GM19035 (cell line): ENCODE data around the gene ACSL5.
"Not testable (repeated sequence)": the region's sequence is repeated elsewhere in the genome, so short reads cannot be mapped to it uniquely, and the experiment has no call there.

Experiments
- ATAC-seq: cut with Tn5 transposase; IDR thresholded peaks from one replicate; pipeline ENCODE4 v1.9.1; 2021; ENCODE audit not compliant: unreplicated experiment

Gene ACSL5

GRCh38 chr10:112349521-112350085 lies 24.3 kb upstream of the ACSL5 start:
- no peak for ATAC-seq

DNA sequence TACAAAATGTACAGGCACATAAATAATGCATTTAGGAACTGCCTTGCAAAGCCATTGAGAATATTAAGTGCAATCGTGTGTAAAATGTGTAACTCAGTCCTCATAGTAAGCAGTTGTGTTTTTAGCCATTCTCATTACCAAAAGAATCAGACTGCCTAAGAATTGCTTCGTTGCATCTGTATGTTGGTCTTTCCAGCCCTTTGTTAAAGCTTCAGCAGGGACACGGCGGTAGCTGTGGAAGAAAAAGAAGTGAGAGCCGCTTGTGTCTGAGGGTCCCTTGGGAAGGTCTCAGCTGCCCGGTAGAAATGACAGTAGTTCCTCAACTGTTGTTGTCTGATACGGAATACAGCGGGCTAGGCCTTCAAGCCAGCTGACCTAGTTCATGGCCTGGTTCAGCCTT lies 22.8 kb upstream of the ACSL5 start:
- no peak for ATAC-seq

DNA sequence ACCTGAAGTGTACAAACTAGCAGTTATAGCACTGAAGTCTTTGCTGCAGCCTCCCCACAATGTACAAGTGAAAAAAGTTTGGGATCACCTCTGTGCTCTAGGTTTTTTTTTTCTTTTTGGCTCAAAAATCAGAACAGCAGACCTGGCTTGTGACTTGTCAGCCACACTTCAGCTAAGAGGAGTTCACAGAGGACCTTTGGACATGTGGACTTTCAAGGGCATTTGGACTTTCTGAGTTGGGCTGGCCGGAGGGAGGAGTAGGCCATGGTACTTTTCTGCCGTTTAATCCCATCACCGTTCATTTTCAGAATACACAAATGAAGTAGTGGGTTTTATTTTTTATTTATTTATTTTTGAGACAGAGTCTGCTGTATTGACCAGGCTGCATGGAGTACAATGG lies 21.9 kb upstream of the ACSL5 start:
- no peak for ATAC-seq

- ATAC-seq = no peak
Observed at GRCh38 chr10:112353046-112353445, 20.9 kb upstream of the ACSL5 start.

DNA sequence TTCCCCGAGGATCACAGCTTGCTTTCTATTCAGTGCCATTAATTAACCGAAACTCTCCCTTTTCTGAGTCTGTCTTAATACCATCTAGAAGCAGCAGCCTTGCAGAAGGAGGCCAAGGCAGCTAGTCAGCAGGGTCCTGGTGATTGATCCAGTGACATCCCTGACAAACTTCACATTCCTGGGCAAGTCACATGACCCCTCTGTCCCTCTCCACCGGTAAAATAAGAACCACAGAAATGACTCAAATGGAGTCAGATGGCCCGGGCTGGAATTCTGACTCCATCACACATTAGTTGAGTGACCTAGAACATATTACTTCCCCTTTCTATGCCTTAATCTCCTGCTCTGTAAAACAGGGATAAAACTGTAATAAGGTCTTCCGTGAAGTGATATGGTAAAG lies 17.2 kb upstream of the ACSL5 start:
- no peak for ATAC-seq

- no peak for ATAC-seq
Observed at GRCh38 chr10:112359606-112360307, 14.2 kb upstream of the ACSL5 start.

DNA sequence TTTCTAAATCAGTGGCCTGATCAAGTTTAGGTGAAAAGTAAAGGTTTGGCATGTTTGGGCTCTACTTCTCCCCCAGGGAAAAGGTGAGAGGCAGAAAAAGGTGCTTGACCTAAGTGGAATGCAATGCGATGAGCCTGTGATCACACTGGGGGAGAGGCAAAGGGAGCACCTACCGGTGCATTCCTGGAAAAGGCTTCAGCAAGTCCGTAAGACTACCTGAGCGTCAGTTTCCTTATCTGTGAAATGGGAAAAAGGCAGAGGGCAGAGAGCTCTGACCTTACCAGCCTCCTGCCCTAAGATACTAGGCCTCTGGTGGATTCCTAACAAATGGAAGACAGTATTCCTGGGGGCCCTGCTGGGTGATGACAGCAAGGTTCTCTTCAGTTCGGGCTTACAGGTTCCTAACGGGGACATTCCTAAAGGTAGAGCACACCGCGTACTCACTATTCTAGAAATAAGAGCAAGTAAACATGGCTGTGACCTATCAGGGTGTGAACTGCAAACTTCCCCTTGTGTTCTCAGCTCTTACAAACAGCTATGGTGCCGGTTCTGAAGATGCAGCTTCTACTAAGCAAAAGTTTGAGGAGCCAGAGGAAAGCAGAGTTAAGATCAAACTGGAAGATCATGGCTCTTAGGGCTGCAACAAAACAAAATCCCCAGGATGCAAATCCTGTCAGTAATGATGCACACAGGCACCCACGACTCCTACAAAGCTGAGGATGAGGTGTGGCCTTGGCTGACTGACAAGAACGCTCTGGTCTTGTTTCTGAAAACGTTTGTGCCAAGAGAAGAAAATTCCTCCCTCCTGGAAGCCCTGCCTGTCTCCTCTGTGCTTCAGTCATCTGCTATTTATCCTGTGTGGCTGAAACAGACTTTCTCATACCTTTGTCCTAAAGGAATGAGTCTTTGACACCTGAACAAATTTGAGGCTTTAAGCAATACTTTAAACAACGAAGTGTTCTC lies 13.3 kb upstream of the ACSL5 start:
- ATAC-seq = no peak

DNA sequence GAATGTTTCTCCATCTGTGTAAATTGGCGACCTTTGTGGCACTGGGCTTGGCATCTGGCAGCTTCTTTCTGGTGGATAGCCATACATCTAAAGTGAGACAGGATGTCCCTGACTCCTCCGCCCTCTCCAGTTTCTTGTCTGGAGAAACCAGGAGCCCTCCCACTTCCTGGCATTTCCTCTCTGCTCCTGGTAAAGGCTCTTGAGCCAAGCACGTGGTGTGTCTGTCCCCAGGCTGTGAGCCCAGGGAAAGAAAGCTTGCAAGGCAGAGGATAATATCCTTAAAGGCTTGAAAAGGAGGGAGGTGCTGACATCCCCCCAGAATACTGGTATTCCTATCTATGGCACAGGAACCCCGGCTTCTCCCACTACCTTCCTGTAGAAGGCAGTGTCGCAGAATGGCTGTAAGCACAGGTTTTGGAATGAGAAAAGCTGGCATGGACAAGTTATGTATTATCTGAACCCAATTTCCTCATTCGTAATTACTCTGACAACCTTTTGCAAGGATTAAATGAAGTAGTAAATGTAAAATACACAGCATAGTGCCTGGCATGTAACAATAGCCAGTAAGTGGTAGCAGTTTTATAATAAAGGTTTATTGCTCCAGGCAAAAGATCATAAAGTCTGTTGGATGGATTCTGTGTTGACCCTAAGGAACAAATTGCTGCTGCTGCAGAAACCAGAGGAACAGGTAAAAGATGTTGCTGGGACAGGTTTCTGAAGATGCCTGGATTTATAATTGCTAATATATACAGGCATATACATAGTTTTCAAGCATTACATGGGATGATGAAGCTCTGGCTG lies 11.8 kb upstream of the ACSL5 start:
- no peak for ATAC-seq

- ATAC-seq = no peak
Observed at GRCh38 chr10:112362833-112363232, 11.1 kb upstream of the ACSL5 start.

DNA sequence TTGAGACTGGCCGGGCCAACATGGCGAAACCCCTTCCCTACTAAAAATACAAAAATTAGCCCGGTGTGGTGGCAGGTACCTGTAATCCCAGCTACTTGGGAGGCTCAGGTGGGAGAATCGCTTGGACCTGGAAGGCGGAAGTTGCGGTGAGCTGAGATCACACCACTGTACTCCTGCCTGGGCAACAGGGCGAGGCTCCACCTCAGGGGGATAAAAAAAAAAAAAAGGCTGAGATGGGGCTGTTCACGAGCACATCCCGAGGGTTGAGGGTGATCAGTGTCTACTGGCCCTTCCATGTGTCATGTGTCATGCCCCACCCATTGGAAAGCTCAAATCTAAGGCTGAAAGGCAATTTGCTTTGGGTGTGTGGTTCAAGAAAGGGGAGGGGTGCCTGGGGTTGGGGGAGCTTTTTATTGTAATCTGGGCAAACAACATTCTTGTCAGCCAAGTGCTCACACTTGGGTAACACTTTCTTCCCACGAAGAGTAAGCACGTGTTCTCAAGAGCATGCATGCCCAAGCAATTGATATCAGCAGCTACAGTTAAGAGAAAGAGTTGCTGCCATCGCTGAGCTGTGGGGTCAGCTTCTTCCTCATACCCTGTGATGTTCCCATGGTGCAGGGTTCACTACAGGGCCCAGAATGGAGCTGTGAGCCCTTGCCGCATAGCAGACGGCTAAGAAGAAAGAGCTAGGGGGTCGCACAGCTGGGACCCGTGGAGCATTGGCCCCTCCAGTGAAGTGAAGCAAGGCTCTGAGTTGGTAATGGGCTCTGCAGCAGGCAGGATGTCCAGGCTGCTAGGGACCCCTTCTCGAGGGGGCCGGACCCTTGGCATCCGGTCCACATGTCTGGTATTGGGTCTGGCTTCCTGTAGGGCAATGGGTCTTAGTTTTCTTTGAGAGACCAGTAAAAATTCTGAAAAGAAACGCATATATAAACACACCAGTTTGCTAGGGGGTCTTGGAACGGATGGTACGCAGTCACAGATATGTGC lies 9.9 kb upstream of the ACSL5 start:
- no peak for ATAC-seq

DNA sequence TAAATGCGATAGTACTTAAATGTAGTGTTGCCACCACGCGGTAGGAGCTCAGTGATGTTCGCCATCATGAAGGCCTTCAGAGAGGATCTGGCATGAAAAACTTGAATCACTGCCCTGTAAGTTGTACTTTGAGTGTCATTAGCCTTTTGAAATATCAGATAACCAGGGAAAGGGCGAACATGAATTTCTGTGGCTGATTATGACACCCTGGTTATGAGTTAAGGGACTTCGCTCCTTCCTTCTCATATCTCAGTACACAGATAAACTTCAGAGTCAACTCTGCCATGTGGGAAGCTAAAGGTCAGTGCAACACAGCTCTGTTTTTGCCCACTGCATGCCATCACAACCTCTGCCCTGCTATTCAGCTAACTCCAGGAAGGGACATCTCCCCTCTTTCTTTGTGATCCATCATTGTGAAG lies 8.9 kb upstream of the ACSL5 start:
- ATAC-seq = no peak

DNA sequence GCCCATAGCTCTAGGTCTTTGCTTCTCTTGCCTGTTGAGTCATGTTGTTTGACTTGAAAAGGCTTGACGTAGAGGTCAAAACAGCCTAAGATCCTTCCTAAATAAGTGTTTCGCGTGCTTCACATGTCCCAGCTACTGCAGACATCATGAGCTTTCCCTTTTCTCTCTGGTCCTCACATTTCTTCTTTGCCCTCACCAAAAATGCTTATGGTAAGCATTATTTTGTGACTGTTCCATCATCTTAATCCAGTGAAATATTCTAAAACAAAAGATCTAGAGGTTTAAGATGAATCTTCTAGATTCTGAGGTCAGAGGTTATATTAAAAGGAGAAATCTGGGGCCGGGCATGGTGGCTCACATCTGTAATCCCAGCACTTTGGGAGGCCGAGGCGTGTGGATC lies 8.5 kb upstream of the ACSL5 start:
- ATAC-seq = no peak

DNA sequence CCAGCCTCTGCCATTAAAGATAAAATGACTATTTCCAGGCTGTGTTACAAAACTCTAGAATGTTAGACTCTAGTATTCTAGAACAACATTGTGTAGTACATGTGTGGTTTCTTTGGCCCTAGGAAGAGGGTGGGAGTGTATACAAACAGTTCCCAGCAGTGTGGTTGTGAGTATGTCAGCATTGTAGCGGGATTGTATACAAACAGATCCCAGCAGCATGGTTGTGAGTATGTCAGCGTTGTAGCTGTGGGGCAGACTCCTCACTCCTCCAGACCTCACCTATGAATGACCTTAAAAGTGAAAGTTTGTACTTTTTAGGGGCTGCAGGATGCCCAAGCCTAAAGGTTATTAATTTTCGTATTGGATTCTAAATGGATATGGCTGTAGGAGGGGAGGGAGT lies 6.9 kb upstream of the ACSL5 start:
- ATAC-seq = no peak

DNA sequence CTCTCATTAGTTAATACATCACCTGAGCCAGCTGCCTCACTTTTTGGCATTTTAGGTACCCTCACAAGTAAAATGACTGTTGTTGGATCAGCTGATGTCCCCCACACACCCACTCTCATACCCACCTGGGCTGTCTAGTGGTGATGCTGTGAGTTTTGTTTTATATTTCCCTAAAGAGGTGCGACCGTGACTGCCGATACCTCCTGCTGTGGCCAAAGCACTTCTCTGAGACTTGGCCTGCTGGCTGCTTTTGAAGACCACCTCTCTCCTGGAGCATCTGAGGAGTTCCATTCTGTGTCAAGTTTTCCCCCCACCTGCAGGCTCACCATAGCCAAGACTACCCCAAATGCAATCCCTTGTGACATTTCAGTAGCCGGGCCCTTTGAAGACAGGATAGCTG lies 6.4 kb upstream of the ACSL5 start:
- ATAC-seq = no peak

DNA sequence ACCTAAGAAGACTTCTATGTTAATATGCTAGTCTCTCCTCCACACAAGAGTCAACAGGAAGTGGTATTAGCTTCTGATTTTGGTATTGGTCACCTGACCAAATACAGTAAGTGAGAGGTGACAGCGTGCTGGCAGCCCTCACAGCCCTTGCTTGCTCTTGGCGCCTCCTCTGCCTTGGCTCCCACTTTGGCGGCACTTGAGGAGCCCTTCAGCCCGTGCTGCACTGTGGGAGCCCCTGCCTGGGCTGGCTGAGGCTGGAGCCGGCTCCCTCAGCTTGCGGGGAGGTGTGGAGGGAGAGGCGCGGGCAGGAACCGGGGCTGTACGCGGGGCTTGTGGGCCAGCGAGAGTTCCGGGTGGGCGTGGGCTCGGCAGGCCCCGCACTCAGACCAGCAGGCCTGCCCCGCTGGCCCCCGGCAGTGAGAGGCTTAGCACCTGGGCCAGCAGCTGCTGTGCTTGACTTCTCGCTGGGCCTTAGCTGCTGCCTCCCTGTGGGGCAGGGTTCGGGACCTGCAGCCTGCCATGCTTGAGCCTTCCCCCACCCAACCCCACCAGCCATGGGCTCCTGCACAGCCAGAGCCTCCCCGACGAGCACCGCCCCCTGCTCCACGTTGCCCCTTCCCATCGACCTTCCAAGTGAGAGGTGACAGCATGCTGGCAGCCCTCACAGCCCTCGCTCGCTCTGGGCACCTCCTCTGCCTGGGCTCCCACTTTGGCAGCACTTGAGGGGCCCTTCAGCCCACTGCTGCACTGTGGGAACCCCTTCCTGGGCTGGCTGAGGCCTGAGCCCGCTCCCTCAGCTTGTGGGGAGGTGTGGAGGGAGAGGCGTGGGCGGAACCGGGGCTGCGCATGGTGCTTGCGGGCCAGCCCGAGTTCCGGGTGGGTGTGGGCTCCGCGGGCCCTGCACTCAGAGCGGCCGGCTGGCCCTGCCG lies 4.2 kb upstream of the ACSL5 start:
- ATAC-seq = peak; percentile 93

DNA sequence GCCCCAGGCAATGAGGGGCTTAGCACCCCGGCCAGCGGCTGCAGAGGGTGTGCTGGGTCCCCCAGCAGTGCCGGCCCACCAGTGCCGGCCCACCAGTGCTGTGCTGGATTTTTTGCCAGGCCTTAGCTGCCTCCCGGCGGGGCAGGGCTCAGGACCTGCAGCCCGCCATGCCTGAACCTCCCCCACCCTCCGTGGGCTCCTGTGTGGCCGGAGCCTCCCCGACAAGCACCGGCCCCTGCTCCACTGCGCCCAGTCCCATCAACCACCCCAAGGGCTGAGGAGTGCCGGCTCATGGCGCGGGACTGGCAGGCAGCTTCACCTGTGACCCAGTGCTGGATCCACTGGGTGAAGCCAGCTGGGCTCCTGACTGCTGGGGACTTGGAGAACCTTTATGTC lies 3.5 kb upstream of the ACSL5 start:
- no peak for ATAC-seq

DNA sequence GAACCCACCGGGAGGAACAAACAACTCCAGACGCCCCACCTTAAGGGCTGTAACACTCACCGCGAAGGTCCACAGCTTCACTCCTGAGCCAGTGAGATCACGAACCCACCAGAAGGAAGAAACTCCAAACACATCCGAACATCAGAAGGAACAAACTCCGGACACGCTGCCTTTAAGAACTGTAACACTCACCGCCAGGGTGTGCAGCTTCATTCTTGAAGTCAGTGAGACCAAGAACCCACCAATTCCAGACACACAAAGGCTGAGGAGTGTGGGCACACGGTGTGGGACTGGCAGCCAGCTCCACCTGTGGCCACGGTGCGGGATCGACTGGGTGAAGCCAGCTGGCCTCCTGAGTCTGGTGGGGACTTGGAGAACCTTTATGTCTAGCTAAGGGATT lies 2.6 kb upstream of the ACSL5 start:
- ATAC-seq = not testable (repeated sequence)

DNA sequence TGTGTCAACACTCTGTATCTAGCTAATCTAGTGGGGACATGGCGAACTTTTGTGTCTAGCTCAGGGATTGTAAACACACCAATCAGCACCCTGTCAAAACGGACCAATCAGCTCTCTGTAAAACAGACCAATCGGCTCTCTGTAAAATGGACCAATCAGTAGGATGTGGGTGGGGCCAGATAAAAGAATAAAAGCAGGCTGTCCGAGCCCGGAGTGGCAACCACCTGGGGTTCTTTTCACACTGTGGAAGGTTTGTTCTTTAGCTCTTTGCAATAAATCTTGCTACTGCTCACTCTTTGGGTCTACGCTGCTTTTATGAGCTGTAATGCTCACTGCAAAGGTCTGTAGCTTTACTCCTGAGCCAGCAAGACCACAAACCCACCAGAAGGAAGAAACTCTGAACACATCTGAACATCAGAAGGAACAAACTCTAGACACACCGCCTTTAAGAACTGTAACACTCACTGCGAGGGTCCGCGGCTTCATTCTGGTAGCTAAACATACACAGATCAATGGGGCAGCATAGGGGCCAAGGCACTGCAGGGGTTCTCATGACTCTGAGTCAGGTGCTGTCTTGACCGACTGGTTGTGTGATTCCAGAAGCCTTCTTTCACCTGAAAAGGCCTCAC lies 1.6 kb upstream of the ACSL5 start:
- ATAC-seq = not testable (repeated sequence)
